RWPE2 (cell line): ENCODE measurements around the gene BLOC1S6.

ENCODE experiments used
- ATAC-seq: fragments of 200-7000 bp; cut with Tn5 transposase; 3 replicates; pipeline ENCODE4 v1.9.1; 2021; ENCODE audit warnings: low read depth
- DNase-seq: peaks from one replicate; pipeline ENCODE4 v3.0.0-alpha.2; 2020; ENCODE audit warnings: low spot score
- H3K27ac ChIP-seq: fragments of 450-650 bp; 2 replicates; pipeline ENCODE4 v1.5.1; 2017; ENCODE audit warnings: mild to moderate bottlenecking; ENCODE audit not compliant: poor library complexity, severe bottlenecking
- H3K27me3 ChIP-seq: fragments of 250-450 bp; sonication (Bioruptor Pico); 2 replicates; pipeline ENCODE4 v1.5.1; 2021; ENCODE audit warnings: mild to moderate bottlenecking, moderate library complexity; ENCODE audit not compliant: insufficient read depth, poor library complexity, severe bottlenecking
- H3K36me3 ChIP-seq: fragments of 250-450 bp; sonication (Bioruptor Pico); 2 replicates; pipeline ENCODE4 v1.5.1; 2020; ENCODE audit warnings: low read depth, mild to moderate bottlenecking, moderate library complexity
- H3K4me1 ChIP-seq: fragments of 250-450 bp; sonication (Bioruptor Pico); 2 replicates; pipeline ENCODE4 v1.5.1; 2021; ENCODE audit warnings: mild to moderate bottlenecking, moderate library complexity; ENCODE audit not compliant: insufficient read depth, poor library complexity, severe bottlenecking
- H3K4me3 ChIP-seq: fragments of 250-450 bp; sonication (Bioruptor Pico); 2 replicates; pipeline ENCODE4 v1.5.1; 2021; ENCODE audit warnings: mild to moderate bottlenecking, moderate library complexity; ENCODE audit not compliant: severe bottlenecking
- H3K9me3 ChIP-seq: fragments of 250-450 bp; sonication (Bioruptor Pico); 2 replicates; pipeline ENCODE4 v1.5.1; 2021; ENCODE audit warnings: mild to moderate bottlenecking, moderate library complexity; ENCODE audit not compliant: severe bottlenecking
- CTCF ChIP-seq: fragments of 450-650 bp; IDR thresholded peaks from one replicate; pipeline ENCODE4 v1.5.1; 2017; ENCODE audit warnings: mild to moderate bottlenecking, moderate library complexity; ENCODE audit not compliant: poor library complexity, severe bottlenecking

The BLOC1S6 gene

GRCh38 chr15:45581919-45582318, 5.3 kb upstream of the BLOC1S6 start:
- H3K4me3 ChIP-seq: no peak overlapping the region
- H3K27ac ChIP-seq: no peak overlapping the region
- no peak for TF ChIP-seq CTCF
- no peaks in the 10 kb centered on the region for H3K27me3 ChIP-seq
- H3K36me3 ChIP-seq: no peaks in the 10 kb centered on the region
- DNase-seq (no peak), ATAC-seq (no peak)
- no peaks in the 10 kb centered on the region for H3K9me3 ChIP-seq
- H3K4me1 ChIP-seq: peaks cover 3% of the 10 kb centered on the region

- ATAC-seq (no peak), DNase-seq (no peak)
- H3K4me3 ChIP-seq: no peak overlapping the region
- no peak for TF ChIP-seq CTCF
- H3K27me3 ChIP-seq: no peaks in the 10 kb centered on the region
- H3K9me3 ChIP-seq: no peaks in the 10 kb centered on the region
- no peak overlapping the region for H3K27ac ChIP-seq
- peaks cover 9% of the 10 kb centered on the region for H3K4me1 ChIP-seq
- no peaks in the 10 kb centered on the region for H3K36me3 ChIP-seq
These were observed 3.2 kb upstream of the BLOC1S6 start for GRCh38 chr15:45583731-45584639.

- peaks cover 18% of the 10 kb centered on the region for H3K4me1 ChIP-seq
- no peak for ATAC-seq
- no peaks in the 10 kb centered on the region for H3K27me3 ChIP-seq
- DNase-seq: no peak
- H3K9me3 ChIP-seq: no peaks in the 10 kb centered on the region
- no peak overlapping the region for H3K27ac ChIP-seq
- H3K36me3 ChIP-seq: no peaks in the 10 kb centered on the region
- no peak overlapping the region for H3K4me3 ChIP-seq
- no peak for TF ChIP-seq CTCF
These were observed 1.9 kb upstream of the BLOC1S6 start for GRCh38 chr15:45585069-45585791.

- H3K4me3 ChIP-seq: peak overlapping the region; percentile 80
- peak overlapping the region; percentile 73 for H3K27ac ChIP-seq
- H3K4me1 ChIP-seq: peaks cover 18% of the 10 kb centered on the region
- H3K9me3 ChIP-seq: no peaks in the 10 kb centered on the region
- DNase-seq (no peak), ATAC-seq (no peak)
- H3K36me3 ChIP-seq: no peaks in the 10 kb centered on the region; the same call in 1 of the 2 replicates
- TF ChIP-seq CTCF: no peak
- no peaks in the 10 kb centered on the region for H3K27me3 ChIP-seq
These were observed 1.1 kb upstream of the BLOC1S6 start for GRCh38 chr15:45586125-45586524.
